ENCODE data around the gene NAALADL2. TPM values are rescaled to one million over a fixed set of nuclear protein-coding genes. Genes with fewer than 3 reads are reported as not detected.
A peak's percentile ranks its signal among the peaks of the same experiment; 100 is the strongest.
"Not testable (repeated sequence)": the region's sequence is repeated elsewhere in the genome, so short reads cannot be mapped to it uniquely, and the experiment has no call there.

The NAALADL2 gene
- total RNA-seq, 1 donor from 2014 or later: 4.2 TPM

DNA sequence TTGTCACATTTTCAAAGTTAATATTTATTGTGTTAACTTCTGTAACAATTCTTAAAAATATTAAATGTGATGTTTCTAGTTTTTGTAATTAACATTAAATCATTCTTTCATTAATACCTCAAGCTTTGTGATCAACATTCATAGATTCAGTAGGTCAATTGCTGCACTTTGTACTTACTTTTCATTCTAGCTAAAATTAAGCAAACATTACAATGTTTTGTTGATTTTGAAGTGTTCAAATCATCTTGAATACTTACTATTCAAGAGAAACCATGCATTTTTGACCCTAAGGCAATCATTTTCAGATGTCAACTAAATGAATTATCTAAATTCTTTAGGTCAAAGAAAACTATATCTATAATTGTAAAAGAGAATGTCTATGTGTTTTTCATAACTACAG lies 933.1 kb downstream of the NAALADL2 start:
- DNase-seq (ENCODE audit: low spot score) (no peak), ATAC-seq (peak; percentile 52)

DNA sequence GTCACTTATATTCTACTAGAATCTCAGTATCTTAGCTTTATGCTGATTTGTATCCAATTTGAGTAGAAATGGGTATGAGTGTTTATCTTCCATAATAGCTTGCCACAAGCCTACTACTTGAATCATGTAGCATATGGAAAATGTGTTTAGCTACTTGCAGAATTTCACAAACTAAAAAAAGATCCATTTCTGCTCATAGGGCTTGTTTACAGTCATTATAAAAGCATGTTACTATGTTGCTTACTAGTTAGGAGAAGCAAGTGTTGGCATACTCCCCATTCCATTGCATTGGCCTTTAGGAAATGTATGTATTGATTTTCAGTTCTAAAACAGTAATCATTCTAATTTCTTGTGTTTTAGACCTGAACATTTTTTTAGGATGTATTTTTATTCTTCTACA lies 939.2 kb downstream of the NAALADL2 start:
- ATAC-seq: no peak
- no peak for DNase-seq (ENCODE audit: low spot score)

DNA sequence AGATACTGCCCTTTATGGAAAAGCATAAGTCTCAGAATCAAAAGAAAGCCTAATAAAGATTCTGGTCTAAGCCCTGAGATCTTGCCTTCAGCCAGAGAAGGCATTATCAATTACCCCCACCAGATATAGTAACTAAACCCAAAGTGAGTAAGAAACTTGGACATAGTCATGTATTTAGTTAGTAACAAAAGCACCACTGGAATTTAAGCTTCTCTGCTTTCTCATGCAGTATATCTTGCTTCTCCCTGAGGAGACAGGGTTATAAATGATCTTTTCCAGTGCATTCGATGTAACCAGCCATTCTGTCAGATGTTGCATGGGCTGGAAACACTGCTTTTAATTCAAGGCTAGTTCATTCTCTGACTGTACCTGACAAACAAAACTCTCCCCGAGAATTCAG lies 946.7 kb downstream of the NAALADL2 start:
- ATAC-seq (no peak), DNase-seq (ENCODE audit: low spot score) (no peak)

GRCh38 chr3:175807175-175807574 lies 948.0 kb downstream of the NAALADL2 start:
- no peak for DNase-seq (ENCODE audit: low spot score)
- no peak for ATAC-seq

GRCh38 chr3:175818811-175819464 lies 959.8 kb downstream of the NAALADL2 start:
- DNase-seq (ENCODE audit: low spot score): no peak
- no peak for ATAC-seq

- not testable (repeated sequence) for DNase-seq (ENCODE audit: low spot score); ATAC-seq
These were observed 963.8 kb downstream of the NAALADL2 start for GRCh38 chr3:175822766-175823491.

GRCh38 chr3:175825016-175825580 lies 966.0 kb downstream of the NAALADL2 start:
- not testable (repeated sequence) for ATAC-seq; DNase-seq (ENCODE audit: low spot score)

- DNase-seq (ENCODE audit: low spot score): no peak
- no peak for ATAC-seq
These were observed 967.6 kb downstream of the NAALADL2 start for GRCh38 chr3:175826759-175827158.

DNA sequence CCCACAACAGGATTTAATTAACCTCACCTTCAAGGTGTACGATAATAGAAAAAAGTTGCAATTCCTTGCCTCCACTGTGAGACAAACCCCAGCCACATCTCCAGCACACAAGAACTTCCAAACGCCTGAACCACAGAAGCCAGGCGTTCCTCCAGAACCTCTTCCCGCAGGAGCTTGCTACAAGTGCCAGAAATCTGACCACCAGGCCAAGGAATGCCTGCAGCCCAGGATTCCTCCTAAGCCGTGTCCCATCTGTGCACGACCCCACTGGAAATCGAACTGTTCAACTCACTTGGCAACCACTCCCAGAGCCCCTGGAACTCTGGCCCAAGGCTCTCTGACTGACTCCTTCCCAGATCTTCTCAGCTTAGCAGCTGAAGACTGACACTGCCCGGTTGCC lies 970.7 kb downstream of the NAALADL2 start:
- not testable (repeated sequence) for DNase-seq (ENCODE audit: low spot score); ATAC-seq

GRCh38 chr3:175835763-175836162 lies 976.6 kb downstream of the NAALADL2 start:
- DNase-seq (ENCODE audit: low spot score); ATAC-seq: not testable (repeated sequence)

GRCh38 chr3:175836617-175837016 lies 977.5 kb downstream of the NAALADL2 start:
- no peak for ATAC-seq

DNA sequence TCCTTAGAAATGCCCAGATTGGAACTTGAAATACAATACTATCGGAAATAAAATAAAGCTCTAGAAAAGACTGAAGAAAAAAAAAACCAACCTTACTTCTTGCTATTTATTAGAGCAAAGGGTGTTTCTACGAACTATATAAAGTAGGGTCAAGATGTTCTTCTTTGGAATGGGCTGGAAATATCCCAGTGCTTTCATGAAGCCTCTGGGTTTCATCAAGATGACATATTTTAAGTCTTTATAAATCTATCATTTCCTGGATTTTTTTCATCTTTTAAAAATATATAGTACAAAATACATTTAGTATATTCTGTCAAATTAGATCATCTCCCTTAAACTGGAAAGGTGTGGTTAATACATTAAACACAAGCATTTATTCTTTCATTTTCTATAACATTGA lies 978.8 kb downstream of the NAALADL2 start:
- DNase-seq (ENCODE audit: low spot score) (no peak), ATAC-seq (no peak)

More at GRCh38 chr3:175836617-175837016, 977.5 kb downstream of the NAALADL2 start:
- DNase-seq (ENCODE audit: low spot score): no peak

DNA sequence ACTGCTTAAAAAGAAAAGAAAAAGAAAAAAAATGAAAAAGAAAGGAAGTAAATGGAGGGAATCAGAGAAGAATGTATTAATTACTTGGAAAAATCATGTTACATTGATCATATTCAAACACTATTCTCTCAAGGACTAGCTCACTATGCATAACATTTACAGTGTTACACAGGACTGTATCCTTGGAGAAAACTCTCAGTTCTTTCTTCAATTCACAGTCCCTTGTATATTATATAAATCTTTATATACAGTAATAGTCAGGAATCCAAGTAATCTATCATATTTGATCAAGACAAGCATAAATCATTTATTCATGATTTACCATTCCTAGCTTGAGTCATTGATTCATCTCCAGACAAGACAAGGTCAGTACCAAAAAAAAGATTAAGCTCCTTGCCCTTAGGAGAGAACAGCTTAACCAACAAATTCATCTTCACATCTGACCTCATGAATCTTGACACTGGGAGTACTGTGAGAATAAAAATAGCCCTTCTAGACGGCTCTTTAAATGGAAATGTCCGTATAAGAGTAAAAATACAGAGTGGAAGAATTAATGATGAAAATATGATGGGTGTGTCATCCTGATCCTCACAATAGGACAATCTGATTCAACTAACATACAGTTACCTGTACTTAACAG lies 980.4 kb downstream of the NAALADL2 start:
- no peak for DNase-seq (ENCODE audit: low spot score)
- no peak for ATAC-seq

- ATAC-seq (no peak), DNase-seq (ENCODE audit: low spot score) (no peak)
These were observed 992.4 kb downstream of the NAALADL2 start for GRCh38 chr3:175851541-175851940.

- DNase-seq (ENCODE audit: low spot score): no peak
- no peak for ATAC-seq
These were observed 993.4 kb downstream of the NAALADL2 start for GRCh38 chr3:175852560-175852959.

DNA sequence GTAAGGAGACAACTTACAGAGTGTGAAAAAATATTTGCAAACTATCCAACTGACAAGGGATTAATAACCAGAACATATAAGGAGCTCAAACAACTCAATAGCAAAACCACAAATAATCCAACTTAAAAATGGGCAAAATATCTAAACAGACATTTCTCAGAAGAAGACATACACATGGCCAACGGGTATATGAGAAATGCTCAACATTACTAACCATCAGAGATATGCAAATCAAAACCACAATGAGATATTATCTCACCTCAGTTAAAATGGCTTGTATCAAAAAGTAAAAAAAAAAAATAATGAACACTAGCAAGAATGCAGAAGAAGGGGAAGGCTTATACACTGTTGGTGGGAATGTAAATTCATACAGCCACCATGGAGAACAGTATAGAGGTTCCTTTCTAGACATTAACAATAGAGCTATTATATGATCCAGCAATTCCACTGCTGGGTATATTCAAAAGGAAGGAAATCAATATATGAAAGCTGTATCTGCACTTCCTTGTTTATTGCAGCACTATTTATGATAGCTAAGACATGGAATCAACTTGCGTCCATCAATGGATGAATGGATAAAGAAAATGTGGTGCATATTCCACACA lies 998.6 kb downstream of the NAALADL2 start:
- DNase-seq (ENCODE audit: low spot score) (no peak), ATAC-seq (no peak)

Measured in left lobe of liver (tissue), 2 donors.